Medulla oblongata (tissue), 1 donor: ENCODE measurements around the gene RIMBP3C.
"Not testable (repeated sequence)": the region's sequence is repeated elsewhere in the genome, so short reads cannot be mapped to it uniquely, and the experiment has no call there.

Source experiments
- DNase-seq: peaks from one replicate; pipeline ENCODE4 v3.0.0-alpha.2; 2015; ENCODE audit errors: extremely low spot score

RIMBP3C gene

DNA sequence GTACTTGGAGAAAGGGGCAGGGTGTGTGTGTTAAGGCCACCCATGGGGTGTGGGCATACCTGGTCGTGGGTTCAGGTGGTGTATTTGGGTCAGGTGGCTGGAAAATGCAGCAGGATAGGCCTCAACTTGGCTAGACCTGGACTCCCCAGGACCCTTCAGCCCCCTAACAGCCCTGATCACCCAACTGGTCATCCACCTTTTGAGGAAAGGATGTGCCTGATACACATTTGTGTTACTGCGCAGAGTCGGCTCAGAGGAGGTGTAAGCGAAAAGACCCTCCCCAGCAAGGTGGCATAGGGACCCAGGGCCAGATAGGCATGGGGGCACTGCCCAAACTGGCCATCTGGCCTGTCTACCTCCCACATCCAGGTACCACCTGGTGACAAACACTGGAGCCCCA lies at the start of gene RIMBP3C:
RIMBP3C (minus strand) TSS at position 101 of the 400 bp plus-strand sequence. CDS start 485 bp downstream, outside the sequence.
- not testable (repeated sequence) for DNase-seq

DNA sequence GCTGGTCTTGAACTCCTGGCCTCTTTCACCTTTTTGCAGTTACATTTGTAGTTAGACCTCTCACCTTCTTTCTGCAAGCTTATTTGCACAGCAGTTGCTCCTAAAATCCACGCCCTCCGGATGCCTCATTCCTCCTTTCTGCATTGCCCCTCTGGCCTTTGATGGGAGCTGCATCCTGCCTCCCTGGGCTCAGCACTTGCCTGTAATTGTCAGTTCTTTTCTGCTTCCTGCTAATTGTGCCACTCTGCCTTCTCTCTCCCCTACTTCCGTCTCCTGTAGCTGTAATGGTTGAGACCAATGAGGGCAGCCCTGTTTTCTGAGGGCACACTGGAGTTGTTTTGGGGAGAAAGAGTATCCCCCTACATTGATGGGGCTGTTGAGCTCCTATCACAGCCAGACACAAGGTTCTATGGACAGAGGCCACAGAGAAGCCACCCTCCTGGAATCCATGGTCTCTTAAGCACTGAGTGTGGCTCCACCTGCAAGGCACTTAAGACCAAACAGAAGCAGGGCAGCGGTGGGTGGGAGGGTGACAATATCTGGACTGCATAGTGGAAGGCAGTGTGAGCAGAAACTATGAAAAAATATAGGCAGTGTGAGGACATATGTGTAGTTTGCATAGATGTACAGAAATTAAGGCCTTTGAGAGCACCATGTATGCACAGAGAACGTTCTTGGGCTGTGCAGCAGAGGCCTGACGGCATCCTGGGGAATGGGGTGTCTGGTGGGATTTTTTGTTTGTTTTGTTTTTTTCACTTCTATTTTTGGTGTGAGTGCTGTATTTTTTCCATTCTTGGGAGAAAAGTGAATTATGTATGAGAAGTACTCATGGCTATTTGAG lies 48.0 kb upstream of the RIMBP3C start:
- DNase-seq, result no peak

DNA sequence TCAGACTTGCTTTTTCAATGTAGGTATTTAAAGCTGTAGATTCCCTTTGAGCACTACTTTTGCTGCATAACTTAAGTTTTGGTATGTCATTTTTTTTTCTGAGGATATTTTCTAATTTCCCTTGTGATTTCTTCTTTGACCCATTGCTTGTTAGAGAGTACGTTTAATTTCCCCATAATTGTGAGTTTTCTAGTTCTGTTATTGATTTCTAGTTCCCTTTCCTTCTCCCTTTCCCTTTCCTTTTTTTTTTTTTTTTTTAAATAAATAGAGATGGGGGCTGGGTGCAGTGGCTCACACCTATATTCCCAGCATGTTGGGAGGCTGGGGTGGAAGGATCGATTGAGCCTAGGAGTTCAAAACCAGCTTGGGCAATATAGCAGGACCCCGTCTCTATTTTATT lies 47.0 kb upstream of the RIMBP3C start:
- no peak for DNase-seq

DNA sequence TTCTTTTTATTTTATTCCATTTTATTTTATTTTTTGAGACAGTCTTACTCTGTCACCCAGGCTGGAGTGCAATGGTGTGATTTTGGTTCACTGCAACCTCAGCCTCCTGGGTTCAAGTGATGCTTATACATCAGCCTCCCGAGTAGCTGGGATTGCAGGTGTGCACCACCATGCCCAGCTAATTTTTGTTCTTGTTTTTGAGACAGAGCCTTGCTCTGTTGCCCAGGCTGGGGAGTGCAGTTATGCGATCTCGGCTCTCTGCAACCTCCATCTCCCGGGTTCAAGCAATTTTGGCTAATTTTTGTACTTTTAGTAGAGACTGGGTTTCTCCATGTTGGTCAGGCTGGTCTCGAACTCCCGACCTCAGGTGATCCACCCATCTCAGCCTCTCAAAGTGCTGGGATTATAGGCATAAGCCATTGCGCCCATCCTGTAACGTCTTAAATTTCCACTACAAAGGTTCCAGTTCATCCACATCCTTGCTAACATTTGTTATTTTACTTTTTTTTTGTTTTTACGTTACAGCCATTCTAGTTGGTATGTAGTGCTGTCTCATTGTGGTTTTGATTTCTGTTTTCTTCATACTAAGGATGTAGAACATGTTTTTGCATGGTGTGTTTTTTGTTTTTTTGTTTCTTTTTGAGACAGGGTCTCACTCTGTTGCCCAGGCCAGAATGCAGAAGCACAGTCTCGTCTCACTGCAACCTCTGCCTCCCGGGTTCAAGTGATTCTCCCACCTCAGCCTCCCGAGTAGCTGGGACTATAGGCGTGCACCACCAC lies 45.3 kb upstream of the RIMBP3C start:
- not testable (repeated sequence) for DNase-seq

- peak; percentile 70 for DNase-seq
Measured at GRCh38 chr22:21594865-21595452, 43.7 kb upstream of the RIMBP3C start.

GRCh38 chr22:21593406-21594232 lies 42.4 kb upstream of the RIMBP3C start:
- DNase-seq, result no peak

- DNase-seq, result no peak
Measured at GRCh38 chr22:21592422-21592821, 41.2 kb upstream of the RIMBP3C start.

- DNase-seq, result no peak
Measured at GRCh38 chr22:21591695-21592094, 40.4 kb upstream of the RIMBP3C start.

DNA sequence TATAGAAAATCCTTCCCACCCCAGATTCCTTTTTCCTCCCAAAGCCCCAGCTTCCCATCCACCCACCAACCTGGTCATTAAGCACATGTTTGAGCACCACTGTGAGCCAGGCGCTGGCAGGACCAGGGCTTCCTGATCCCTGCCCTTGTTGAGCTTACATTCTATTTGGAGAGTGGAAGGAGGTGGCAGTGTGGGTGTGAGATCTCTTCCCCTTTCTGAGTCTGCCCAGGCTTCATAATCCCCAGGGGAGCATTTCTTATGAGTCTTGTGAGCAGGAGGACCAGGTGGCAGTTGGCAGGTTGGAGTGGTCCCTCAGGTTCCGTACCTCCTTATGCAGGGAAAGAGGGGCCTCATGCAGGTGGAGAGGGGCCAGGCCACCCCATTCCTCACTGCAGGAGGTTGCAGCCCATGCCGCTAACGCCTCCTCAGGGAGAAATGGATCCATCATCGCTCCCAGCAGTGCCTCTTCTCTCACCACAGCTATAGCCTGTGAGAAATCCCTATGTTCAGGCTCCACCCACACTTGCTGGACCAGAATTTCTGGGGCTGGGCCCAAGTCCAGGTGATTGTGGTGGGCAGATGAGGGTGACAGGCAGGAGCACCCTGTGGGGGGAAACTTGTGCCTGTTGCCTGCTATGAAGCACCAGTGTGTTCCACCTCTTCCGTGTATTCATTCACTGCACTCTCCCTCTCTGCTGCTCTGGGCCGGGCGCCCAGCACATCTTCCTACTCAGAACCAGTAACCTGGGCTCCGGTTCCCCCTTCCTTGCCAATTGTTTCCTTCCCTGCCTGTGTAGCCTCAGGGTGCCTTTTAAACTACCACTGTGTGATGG lies 39.8 kb upstream of the RIMBP3C start:
- DNase-seq, result no peak

- DNase-seq, result no peak
Measured at GRCh38 chr22:21589396-21589795, 38.1 kb upstream of the RIMBP3C start.

GRCh38 chr22:21587803-21588611 lies 36.7 kb upstream of the RIMBP3C start:
- peak; percentile 92 for DNase-seq

DNA sequence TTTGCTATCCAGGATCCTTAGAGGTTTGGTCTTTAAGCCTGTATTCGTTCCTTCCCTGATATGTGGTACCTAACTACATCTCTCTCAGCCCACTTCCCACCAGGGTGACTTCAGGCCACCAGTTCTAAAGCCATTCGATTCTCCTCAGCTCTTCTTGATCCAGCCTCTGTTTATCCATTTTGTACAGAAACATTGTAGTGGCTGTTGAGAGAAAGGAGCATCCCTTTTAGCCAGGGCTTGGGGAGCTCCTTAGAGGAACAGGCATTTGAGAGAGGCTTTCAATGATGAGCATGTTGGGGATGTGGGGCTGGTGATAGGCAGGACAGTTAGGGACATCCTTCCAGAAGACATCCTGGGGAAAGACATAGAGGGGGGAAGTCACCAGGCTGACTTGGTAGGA lies 34.1 kb upstream of the RIMBP3C start:
- no peak for DNase-seq

GRCh38 chr22:21582801-21583740 lies 31.8 kb upstream of the RIMBP3C start:
- no peak for DNase-seq

GRCh38 chr22:21581009-21581713 lies 29.9 kb upstream of the RIMBP3C start:
- not testable (repeated sequence) for DNase-seq

DNA sequence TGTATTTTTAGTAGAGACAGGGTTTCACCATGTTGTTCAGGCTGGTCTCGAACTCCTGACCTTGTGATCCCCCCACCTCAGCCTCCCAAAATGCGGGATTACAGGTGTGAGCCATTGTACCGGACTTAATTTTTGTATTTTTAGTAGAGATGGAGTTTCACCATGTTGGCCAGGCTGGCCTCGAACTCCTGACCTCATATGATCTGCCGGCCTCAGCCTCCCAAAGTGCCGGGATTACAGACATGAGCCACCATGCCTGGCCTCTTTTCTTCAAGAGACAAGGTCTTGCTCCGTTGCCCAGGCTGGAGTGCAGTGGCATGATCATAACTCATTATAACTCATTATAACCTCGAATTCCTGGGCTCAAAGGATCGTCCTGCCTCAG lies 29.4 kb upstream of the RIMBP3C start:
- DNase-seq, result not testable (repeated sequence)

DNA sequence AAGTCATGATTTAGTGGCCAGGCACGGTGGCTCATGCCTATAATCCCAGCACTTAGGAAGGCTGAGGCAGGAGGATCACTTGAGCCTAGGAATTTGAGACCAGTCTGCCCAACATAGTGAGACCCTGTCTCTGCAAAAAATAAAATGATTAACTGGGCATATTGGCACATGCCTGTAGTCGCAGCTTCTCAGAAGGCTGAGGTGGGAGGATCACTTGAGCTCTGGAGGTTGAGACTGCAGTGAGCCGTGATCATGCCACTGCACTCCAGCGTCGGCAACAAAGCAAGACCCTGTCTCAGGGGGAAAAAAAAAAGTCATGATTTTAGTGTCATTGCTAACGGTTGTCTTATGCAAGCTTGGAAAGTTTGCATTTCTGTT lies 28.2 kb upstream of the RIMBP3C start:
- DNase-seq, result no peak

- DNase-seq, result no peak
Measured at GRCh38 chr22:21573750-21574494, 22.7 kb upstream of the RIMBP3C start.
